ENCODE results near the gene PDXK.
A peak's percentile ranks its signal among the peaks of the same experiment; 100 is the strongest.

PDXK gene

GRCh38 chr21:43779660-43780059 is 60.7 kb downstream of the PDXK start:
- no peak for DNase-seq (ENCODE audit: low read depth in 2 of 2)

- DNase-seq (ENCODE audit: low read depth in 2 of 2): no peak
Observed at GRCh38 chr21:43781846-43782245, 62.9 kb downstream of the PDXK start.

- DNase-seq (ENCODE audit: low read depth in 2 of 2): no peak
Observed at GRCh38 chr21:43782431-43783097, 63.6 kb downstream of the PDXK start.

- no peak for DNase-seq (ENCODE audit: low read depth in 2 of 2)
Observed at GRCh38 chr21:43783098-43783700, 64.3 kb downstream of the PDXK start.

GRCh38 chr21:43785134-43785533 is 66.2 kb downstream of the PDXK start:
- DNase-seq (ENCODE audit: low read depth in 2 of 2): no peak

GRCh38 chr21:43786300-43786806 is 67.4 kb downstream of the PDXK start:
- no peak for DNase-seq (ENCODE audit: low read depth in 2 of 2)

GRCh38 chr21:43786807-43787440 is 68.0 kb downstream of the PDXK start:
- no peak for DNase-seq (ENCODE audit: low read depth in 2 of 2)

GRCh38 chr21:43789276-43790009 is 70.5 kb downstream of the PDXK start, which contains the start of gene RRP1:
Gene RRP1 (plus strand): TSS chr21:43789577. CDS start chr21:43789630, 53 bp downstream.
- peak; percentile 89 to 90 for DNase-seq (ENCODE audit: low read depth in 2 of 2)

GRCh38 chr21:43790010-43790524 is 71.1 kb downstream of the PDXK start:
- DNase-seq (ENCODE audit: low read depth in 2 of 2): no peak

GRCh38 chr21:43792406-43792805 is 73.5 kb downstream of the PDXK start:
- no peak for DNase-seq (ENCODE audit: low read depth in 2 of 2)

- no peak for DNase-seq (ENCODE audit: low read depth in 2 of 2)
Observed at GRCh38 chr21:43793243-43793642, 74.3 kb downstream of the PDXK start.

GRCh38 chr21:43794311-43794710 is 75.4 kb downstream of the PDXK start:
- DNase-seq (ENCODE audit: low read depth in 2 of 2): no peak

- no peak for DNase-seq (ENCODE audit: low read depth in 2 of 2)
Observed at GRCh38 chr21:43794857-43795256, 75.9 kb downstream of the PDXK start.

- DNase-seq (ENCODE audit: low read depth in 2 of 2): no peak
Observed at GRCh38 chr21:43797415-43797814, 78.5 kb downstream of the PDXK start.

GRCh38 chr21:43797925-43798715 is 79.2 kb downstream of the PDXK start:
- DNase-seq (ENCODE audit: low read depth in 2 of 2): no peak

- no peak for DNase-seq (ENCODE audit: low read depth in 2 of 2)
Observed at GRCh38 chr21:43799301-43799840, 80.4 kb downstream of the PDXK start.

GRCh38 chr21:43800124-43800523 is 81.2 kb downstream of the PDXK start:
- no peak for DNase-seq (ENCODE audit: low read depth in 2 of 2)

GRCh38 chr21:43800566-43800965 is 81.6 kb downstream of the PDXK start:
- DNase-seq (ENCODE audit: low read depth in 2 of 2): no peak

GRCh38 chr21:43801006-43801783 is 82.3 kb downstream of the PDXK start:
- no peak for DNase-seq (ENCODE audit: low read depth in 2 of 2)

- DNase-seq (ENCODE audit: low read depth in 2 of 2): no peak
Observed at GRCh38 chr21:43802713-43803313, 83.9 kb downstream of the PDXK start.
